Adrenal gland (tissue), 5 donors: ENCODE data around the gene FAM43B.

Source experiments
- CTCF ChIP-seq, 6 experiments: fragments of 450-650 bp in 4 of 6; fragments of 200-600 bp in 2 of 6; sonication (generic) in 1 of 6; IDR thresholded peaks; 1 replicate in 5 of 6; 2 replicates in 1 of 6; pipeline versions ENCODE4 v1.5.1 to v1.8.0; 2016 to 2021; ENCODE audit warnings: antibody characterized with exemption in 6 of 6, mild to moderate bottlenecking in 2 of 6, moderate library complexity in 1 of 6
- POLR2A ChIP-seq, 2 donors: fragments of 450-650 bp; IDR thresholded peaks; one replicate each; pipeline ENCODE4 v1.6.1; 2017; ENCODE audit warnings: antibody characterized with exemption in 2 of 2, mild to moderate bottlenecking in 2 of 2, moderate library complexity in 1 of 2
- donor health status: DM: no; HTN: no; CAD: no.

- TF ChIP-seq CTCF (IDR thresholded peaks at IDR 0.05), result no peak
- TF ChIP-seq POLR2A (IDR thresholded peaks at IDR 0.05), result peak; percentile 66 to 68
Measured at GRCh38 chr1:20507564-20508410, 44.6 kb upstream of the FAM43B start, which contains the start of gene MUL1.
